WTC11 (cell line): ENCODE data around the gene NHERF2.

Experiments
- CBFB ChIP-seq: sonication (generic); formaldehyde crosslinking; IDR thresholded peaks from 2 replicates; pipeline ENCODE4 v1.8.1; 2022; ENCODE audit warnings: mild to moderate bottlenecking, low read depth, missing genetic modification reagents
- NR2C2 ChIP-seq: sonication (generic); formaldehyde crosslinking; IDR thresholded peaks from 2 replicates; pipeline ENCODE4 v1.8.0; 2022; ENCODE audit warnings: mild to moderate bottlenecking, missing genetic modification reagents
- TF ChIP-seq, protein P1 (sequence below): fragments of 200-600 bp; IDR thresholded peaks from 2 replicates; pipeline ENCODE4 v1.8.0; 2022; ENCODE audit warnings: antibody characterized with exemption
- TF ChIP-seq, protein P2 (sequence below): sonication (generic); formaldehyde crosslinking; IDR thresholded peaks from 2 replicates; pipeline ENCODE4 v1.8.0; 2022; ENCODE audit warnings: mild to moderate bottlenecking, missing genetic modification reagents
- TF ChIP-seq, protein P3 (sequence below): fragments of 250-450 bp; sonication (Bioruptor Pico); IDR thresholded peaks from 2 replicates; pipeline ENCODE4 v2.1.2; 2022; ENCODE audit warnings: mild to moderate bottlenecking, moderate library complexity
- TF ChIP-seq, protein P4 (sequence below): sonication (generic); formaldehyde crosslinking; IDR thresholded peaks from 2 replicates; pipeline ENCODE4 v1.8.1; 2023; ENCODE audit warnings: mild to moderate bottlenecking, missing genetic modification reagents, borderline replicate concordance
- TF ChIP-seq, protein P5 (sequence below): sonication (generic); formaldehyde crosslinking; IDR thresholded peaks from 2 replicates; pipeline ENCODE4 v1.8.1; 2022; ENCODE audit warnings: low read depth, missing genetic modification reagents, borderline replicate concordance

DNA sequence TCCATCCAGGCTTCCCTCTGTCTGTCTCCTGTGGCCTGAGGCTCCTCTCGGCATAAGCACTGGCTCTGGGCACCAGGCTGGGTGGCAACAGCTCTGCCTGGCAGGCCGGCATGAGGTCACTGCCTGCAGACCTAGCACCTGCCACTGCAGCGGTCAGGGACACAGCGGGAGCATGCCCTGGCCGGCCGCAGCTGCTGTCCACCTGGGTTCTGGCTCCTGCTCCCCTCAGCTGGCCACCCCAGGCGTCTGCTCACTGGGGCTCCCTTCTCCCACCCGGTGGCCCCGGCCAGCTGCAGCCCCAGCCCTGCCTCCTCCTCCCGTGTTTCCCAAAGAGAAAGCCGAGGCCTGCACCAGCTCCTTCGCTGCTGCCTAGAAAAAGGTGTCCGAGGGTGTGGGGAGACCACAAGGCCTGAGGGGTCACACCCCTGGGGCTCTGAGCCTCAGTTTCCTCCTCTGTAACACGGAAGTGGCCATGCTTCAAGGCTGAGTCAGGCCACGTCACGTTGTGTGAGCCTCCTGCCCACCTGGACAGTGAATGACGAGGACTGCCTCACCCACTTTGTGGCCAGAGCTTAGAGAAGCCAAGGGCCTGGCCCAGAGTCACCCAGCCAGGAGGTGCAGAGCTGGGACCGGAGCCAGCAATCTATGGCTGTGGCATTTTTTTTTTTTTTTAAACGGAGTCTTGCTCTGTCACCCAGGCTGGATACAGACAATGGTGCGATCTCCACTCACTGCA, 14.3 kb downstream of the NHERF2 start:
- TF ChIP-seq, protein P1, sequence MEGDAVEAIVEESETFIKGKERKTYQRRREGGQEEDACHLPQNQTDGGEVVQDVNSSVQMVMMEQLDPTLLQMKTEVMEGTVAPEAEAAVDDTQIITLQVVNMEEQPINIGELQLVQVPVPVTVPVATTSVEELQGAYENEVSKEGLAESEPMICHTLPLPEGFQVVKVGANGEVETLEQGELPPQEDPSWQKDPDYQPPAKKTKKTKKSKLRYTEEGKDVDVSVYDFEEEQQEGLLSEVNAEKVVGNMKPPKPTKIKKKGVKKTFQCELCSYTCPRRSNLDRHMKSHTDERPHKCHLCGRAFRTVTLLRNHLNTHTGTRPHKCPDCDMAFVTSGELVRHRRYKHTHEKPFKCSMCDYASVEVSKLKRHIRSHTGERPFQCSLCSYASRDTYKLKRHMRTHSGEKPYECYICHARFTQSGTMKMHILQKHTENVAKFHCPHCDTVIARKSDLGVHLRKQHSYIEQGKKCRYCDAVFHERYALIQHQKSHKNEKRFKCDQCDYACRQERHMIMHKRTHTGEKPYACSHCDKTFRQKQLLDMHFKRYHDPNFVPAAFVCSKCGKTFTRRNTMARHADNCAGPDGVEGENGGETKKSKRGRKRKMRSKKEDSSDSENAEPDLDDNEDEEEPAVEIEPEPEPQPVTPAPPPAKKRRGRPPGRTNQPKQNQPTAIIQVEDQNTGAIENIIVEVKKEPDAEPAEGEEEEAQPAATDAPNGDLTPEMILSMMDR, result no peak
- TF ChIP-seq, protein P2, sequence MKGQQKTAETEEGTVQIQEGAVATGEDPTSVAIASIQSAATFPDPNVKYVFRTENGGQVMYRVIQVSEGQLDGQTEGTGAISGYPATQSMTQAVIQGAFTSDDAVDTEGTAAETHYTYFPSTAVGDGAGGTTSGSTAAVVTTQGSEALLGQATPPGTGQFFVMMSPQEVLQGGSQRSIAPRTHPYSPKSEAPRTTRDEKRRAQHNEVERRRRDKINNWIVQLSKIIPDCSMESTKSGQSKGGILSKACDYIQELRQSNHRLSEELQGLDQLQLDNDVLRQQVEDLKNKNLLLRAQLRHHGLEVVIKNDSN (CRISPR knock-in tag), result no peak
- TF ChIP-seq, protein P3, sequence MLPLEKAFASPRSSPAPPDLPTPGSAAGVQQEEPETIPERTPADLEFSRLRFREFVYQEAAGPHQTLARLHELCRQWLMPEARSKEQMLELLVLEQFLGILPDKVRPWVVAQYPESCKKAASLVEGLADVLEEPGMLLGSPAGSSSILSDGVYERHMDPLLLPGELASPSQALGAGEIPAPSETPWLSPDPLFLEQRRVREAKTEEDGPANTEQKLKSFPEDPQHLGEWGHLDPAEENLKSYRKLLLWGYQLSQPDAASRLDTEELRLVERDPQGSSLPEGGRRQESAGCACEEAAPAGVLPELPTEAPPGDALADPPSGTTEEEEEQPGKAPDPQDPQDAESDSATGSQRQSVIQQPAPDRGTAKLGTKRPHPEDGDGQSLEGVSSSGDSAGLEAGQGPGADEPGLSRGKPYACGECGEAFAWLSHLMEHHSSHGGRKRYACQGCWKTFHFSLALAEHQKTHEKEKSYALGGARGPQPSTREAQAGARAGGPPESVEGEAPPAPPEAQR, result no peak
- TF ChIP-seq, protein P4, sequence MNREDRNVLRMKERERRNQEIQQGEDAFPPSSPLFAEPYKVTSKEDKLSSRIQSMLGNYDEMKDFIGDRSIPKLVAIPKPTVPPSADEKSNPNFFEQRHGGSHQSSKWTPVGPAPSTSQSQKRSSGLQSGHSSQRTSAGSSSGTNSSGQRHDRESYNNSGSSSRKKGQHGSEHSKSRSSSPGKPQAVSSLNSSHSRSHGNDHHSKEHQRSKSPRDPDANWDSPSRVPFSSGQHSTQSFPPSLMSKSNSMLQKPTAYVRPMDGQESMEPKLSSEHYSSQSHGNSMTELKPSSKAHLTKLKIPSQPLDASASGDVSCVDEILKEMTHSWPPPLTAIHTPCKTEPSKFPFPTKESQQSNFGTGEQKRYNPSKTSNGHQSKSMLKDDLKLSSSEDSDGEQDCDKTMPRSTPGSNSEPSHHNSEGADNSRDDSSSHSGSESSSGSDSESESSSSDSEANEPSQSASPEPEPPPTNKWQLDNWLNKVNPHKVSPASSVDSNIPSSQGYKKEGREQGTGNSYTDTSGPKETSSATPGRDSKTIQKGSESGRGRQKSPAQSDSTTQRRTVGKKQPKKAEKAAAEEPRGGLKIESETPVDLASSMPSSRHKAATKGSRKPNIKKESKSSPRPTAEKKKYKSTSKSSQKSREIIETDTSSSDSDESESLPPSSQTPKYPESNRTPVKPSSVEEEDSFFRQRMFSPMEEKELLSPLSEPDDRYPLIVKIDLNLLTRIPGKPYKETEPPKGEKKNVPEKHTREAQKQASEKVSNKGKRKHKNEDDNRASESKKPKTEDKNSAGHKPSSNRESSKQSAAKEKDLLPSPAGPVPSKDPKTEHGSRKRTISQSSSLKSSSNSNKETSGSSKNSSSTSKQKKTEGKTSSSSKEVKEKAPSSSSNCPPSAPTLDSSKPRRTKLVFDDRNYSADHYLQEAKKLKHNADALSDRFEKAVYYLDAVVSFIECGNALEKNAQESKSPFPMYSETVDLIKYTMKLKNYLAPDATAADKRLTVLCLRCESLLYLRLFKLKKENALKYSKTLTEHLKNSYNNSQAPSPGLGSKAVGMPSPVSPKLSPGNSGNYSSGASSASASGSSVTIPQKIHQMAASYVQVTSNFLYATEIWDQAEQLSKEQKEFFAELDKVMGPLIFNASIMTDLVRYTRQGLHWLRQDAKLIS (CRISPR knock-in tag), result no peak
- TF ChIP-seq, protein P5, sequence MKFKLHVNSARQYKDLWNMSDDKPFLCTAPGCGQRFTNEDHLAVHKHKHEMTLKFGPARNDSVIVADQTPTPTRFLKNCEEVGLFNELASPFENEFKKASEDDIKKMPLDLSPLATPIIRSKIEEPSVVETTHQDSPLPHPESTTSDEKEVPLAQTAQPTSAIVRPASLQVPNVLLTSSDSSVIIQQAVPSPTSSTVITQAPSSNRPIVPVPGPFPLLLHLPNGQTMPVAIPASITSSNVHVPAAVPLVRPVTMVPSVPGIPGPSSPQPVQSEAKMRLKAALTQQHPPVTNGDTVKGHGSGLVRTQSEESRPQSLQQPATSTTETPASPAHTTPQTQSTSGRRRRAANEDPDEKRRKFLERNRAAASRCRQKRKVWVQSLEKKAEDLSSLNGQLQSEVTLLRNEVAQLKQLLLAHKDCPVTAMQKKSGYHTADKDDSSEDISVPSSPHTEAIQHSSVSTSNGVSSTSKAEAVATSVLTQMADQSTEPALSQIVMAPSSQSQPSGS (CRISPR knock-in tag), result no peak
- TF ChIP-seq NR2C2 (CRISPR knock-in tag), result no peak
- TF ChIP-seq CBFB (CRISPR knock-in tag), result no peak
